ENCODE data around the gene SLPI. TPM values are rescaled to one million over a fixed set of nuclear protein-coding genes. Genes with fewer than 3 reads are reported as not detected.

SLPI gene
- total and polyA plus RNA-seq, 2 of the 13 experiments (the other 11 are each of a cell fraction or from before 2014, with no cell fraction given), result 0.13 TPM; not detected in 1

- H3K9me3 ChIP-seq (ENCODE audit: low read length), result no peaks in the 10 kb centered on the region
- 13% methylated on average over 4 of the region's 4 CpGs for WGBS (ENCODE audit: low lambda C conversion rate)
- no peaks in the 10 kb centered on the region for H4K20me1 ChIP-seq (ENCODE audit: insufficient read depth, low read length)
- H3K36me3 ChIP-seq (replicated peaks in 1 of 2; ENCODE audit: control insufficient read depth in 1 of 2, insufficient read depth in 2 of 2, low read length in 2 of 2), result no peaks in the 10 kb centered on the region
- POLR2A ChIA-PET, result no interaction called here
- peaks cover 0 to 11% of the 10 kb centered on the region in 2 experiments; a peak in 1 of 5 replicates for H3K27me3 ChIP-seq (ENCODE audit: control insufficient read depth in 1 of 2, insufficient read depth in 2 of 2, low read length in 2 of 2)
- CTCF ChIA-PET (ENCODE audit: low intra/inter-chr PET ratio, low total read pairs), result no interaction called here
- H3K4me2 ChIP-seq (ENCODE audit: low read depth, low read length), result no peak overlapping the region
- no peak for FAIRE-seq
- in situ Hi-C loops (cut with HindIII; ENCODE audit: extremely low pct_ligation_motif_present, low pct_unique_long_range_greater_than_20kb), result no loop called here
- H3K4me3 ChIP-seq (replicated peaks in 1 of 3; ENCODE audit: insufficient read depth in 1 of 3, low read depth in 2 of 3, low read length in 3 of 3), result no peak overlapping the region
- no peaks in the 10 kb centered on the region for H3K79me2 ChIP-seq (ENCODE audit: insufficient read depth, low read length)
- DNase-seq (ENCODE audit: low spot score), result no peak
- no peak overlapping the region for H3K27ac ChIP-seq (ENCODE audit: extremely low read length, insufficient read depth, low read length)
- H2AFZ ChIP-seq (ENCODE audit: low read length), result no peak overlapping the region
- no TSS peak for BruUV-seq (replicated peaks)
- no peak for ATAC-seq
- peaks cover 13% of the 10 kb centered on the region for H3K4me1 ChIP-seq (ENCODE audit: insufficient read depth, low read length)
- intact Hi-C loops (cut with micrococcal nuclease; ENCODE audit: unreplicated experiment), result no loop called here
- no peak overlapping the region for H3K9ac ChIP-seq (ENCODE audit: insufficient read depth, low read depth, low read length)
- TF ChIP-seq MAF1 (CRISPR knock-in tag; IDR thresholded peaks at IDR 0.05; ENCODE audit: borderline replicate concordance) (no peak), ZNF687 (CRISPR knock-in tag; IDR thresholded peaks at IDR 0.05) (no peak), SOX13 (IDR thresholded peaks at IDR 0.05) (no peak), SOX13 (CRISPR knock-in tag; conservative IDR thresholded peaks at IDR 0.05 in 1 of 2, IDR thresholded peaks at IDR 0.05 in 1 of 2) (no peak), HMGA1 (CRISPR knock-in tag; conservative IDR thresholded peaks at IDR 0.05) (no peak), GTF2F1 (IDR thresholded peaks at IDR 0.05; ENCODE audit: low read length) (no peak), ZNF670 (CRISPR knock-in tag; IDR thresholded peaks at IDR 0.05; ENCODE audit: borderline replicate concordance) (no peak), DZIP1 (CRISPR knock-in tag; IDR thresholded peaks at IDR 0.05) (no peak), LRRFIP1 (CRISPR knock-in tag; conservative IDR thresholded peaks at IDR 0.05) (no peak), TAF1 (CRISPR knock-in tag; IDR thresholded peaks at IDR 0.05) (no peak), NR3C1 (CRISPR knock-in tag; IDR thresholded peaks at IDR 0.05) (no peak), ZNF33B (CRISPR knock-in tag; IDR thresholded peaks at IDR 0.05) (no peak), ZBTB20 (CRISPR knock-in tag; IDR thresholded peaks at IDR 0.05; ENCODE audit: borderline replicate concordance, low read depth) (no peak), ZBTB37 (CRISPR knock-in tag; IDR thresholded peaks at IDR 0.05) (no peak)
Measured at GRCh38 chr20:45253261-45253660, 1.1 kb downstream of the SLPI start.
